Activated B cell treated with CpG ODN at 0.5 μM for 24 hours (primary cell): ENCODE measurements around the gene ANTXR2. TPM values are rescaled to one million over a fixed set of nuclear protein-coding genes. Genes with fewer than 3 reads are reported as not detected.
"Not testable (repeated sequence)": the region's sequence is repeated elsewhere in the genome, so short reads cannot be mapped to it uniquely, and the experiment has no call there.

Source experiments
- ATAC-seq: fragments of 200-7000 bp; cut with Tn5 transposase; one replicate; pipeline ENCODE4 v1.10.0; 2021; ENCODE audit warnings: low read depth, mild to moderate bottlenecking, moderate library complexity
- CTCF ChIA-PET: fragments of 350-600 bp; sonication (Branson Sonifier 250); formaldehyde crosslinking; loops from one replicate; lab custom pipeline; 2021; ENCODE audit warnings: antibody characterized with exemption; lab: Charles Lee
- POLR2A ChIA-PET: fragments of 350-600 bp; sonication (Branson Sonifier 250); formaldehyde crosslinking; loops from one replicate; lab custom pipeline; 2021; ENCODE audit warnings: antibody characterized with exemption; lab: Charles Lee
- DNase-seq: peaks from one replicate; pipeline ENCODE4 v3.0.0; 2022
- H3K27ac Mint-ChIP-seq: one replicate; pipeline ENCODE4 v1.8.0; 2020; ENCODE audit warnings: mixed read lengths
- H3K27me3 Mint-ChIP-seq: one replicate; pipeline ENCODE4 v1.8.0; 2021; ENCODE audit warnings: mixed read lengths
- H3K36me3 Mint-ChIP-seq: one replicate; pipeline ENCODE4 v1.8.0; 2021; ENCODE audit warnings: low read depth, mixed read lengths
- H3K4me1 Mint-ChIP-seq: one replicate; pipeline ENCODE4 v1.8.0; 2021; ENCODE audit warnings: mixed read lengths
- H3K4me3 Mint-ChIP-seq: one replicate; pipeline ENCODE4 v1.8.0; 2020; ENCODE audit warnings: mild to moderate bottlenecking, mixed read lengths
- H3K9me3 Mint-ChIP-seq: one replicate; pipeline ENCODE4 v1.8.0; 2020; ENCODE audit warnings: mixed read lengths
- CTCF ChIP-seq: fragments of 200-600 bp; IDR thresholded peaks from one replicate; pipeline ENCODE4 v1.8.0; 2022; ENCODE audit warnings: antibody characterized with exemption, mild to moderate bottlenecking
- intact Hi-C: fragments of 100-400 bp; cut with micrococcal nuclease; formaldehyde crosslinking; loops from one replicate; pipeline ENCODE4 v1.15.1; 2024
- total RNA-seq: library from RNA; stranded (reverse); gene quantifications from 2 replicates; pipeline ENCODE4 v1.2.3, GENCODE V29; 2022

Gene ANTXR2
- total RNA-seq, 1 donor from 2014 or later: 19.6 TPM

GRCh38 chr4:79900182-79900581, 172.8 kb downstream of the ANTXR2 start:
- Mint-ChIP-seq H3K27ac (no peak overlapping the region), H3K36me3 (peaks cover 5% of the 10 kb centered on the region), H3K27me3 (peaks cover 5% of the 10 kb centered on the region), H3K9me3 (peaks cover 4% of the 10 kb centered on the region), H3K4me1 (no peaks in the 10 kb centered on the region), H3K4me3 (no peak overlapping the region)
- intact Hi-C loops: no loop called here
- TF ChIP-seq CTCF: no peak
- POLR2A ChIA-PET: interaction anchor here (0.6 kb wide), 1 partner anchor 1382 kb away, joined by 3 read pairs; no protein-coding TSS in a partner anchor
- ATAC-seq: no peak
- CTCF ChIA-PET: no interaction called here
- no peak for DNase-seq

GRCh38 chr4:79899481-79899880, 173.5 kb downstream of the ANTXR2 start:
- DNase-seq (no peak), ATAC-seq (no peak)
- Mint-ChIP-seq H3K27ac (no peak overlapping the region), H3K36me3 (no peaks in the 10 kb centered on the region), H3K9me3 (peaks cover 4% of the 10 kb centered on the region), H3K4me3 (no peak overlapping the region), H3K27me3 (peaks cover 5% of the 10 kb centered on the region), H3K4me1 (no peaks in the 10 kb centered on the region)
- TF ChIP-seq CTCF: no peak
- ChIA-PET CTCF (no interaction called here), POLR2A (interaction anchor here (0.6 kb wide), 1 partner anchor 1381 kb away, joined by 3 read pairs; no protein-coding TSS in a partner anchor)
- intact Hi-C loops: no loop called here

- no peak for TF ChIP-seq CTCF
- peaks cover 4% of the 10 kb centered on the region for H3K9me3 Mint-ChIP-seq
- CTCF ChIA-PET: no interaction called here
- no peak for DNase-seq
- H3K27me3 Mint-ChIP-seq: peaks cover 5% of the 10 kb centered on the region
- H3K4me3 Mint-ChIP-seq: no peak overlapping the region
- no peaks in the 10 kb centered on the region for H3K36me3 Mint-ChIP-seq
- no peak overlapping the region for H3K27ac Mint-ChIP-seq
- no peaks in the 10 kb centered on the region for H3K4me1 Mint-ChIP-seq
- intact Hi-C loops: no loop called here
- ATAC-seq: no peak
- POLR2A ChIA-PET: no interaction called here
These were observed 175.0 kb downstream of the ANTXR2 start for GRCh38 chr4:79898055-79898454.

GRCh38 chr4:79897174-79897573, 175.9 kb downstream of the ANTXR2 start:
- CTCF ChIA-PET: no interaction called here
- intact Hi-C loops: no loop called here
- Mint-ChIP-seq H3K36me3 (no peaks in the 10 kb centered on the region), H3K27ac (no peak overlapping the region), H3K4me1 (no peaks in the 10 kb centered on the region), H3K27me3 (peaks cover 5% of the 10 kb centered on the region), H3K4me3 (no peak overlapping the region), H3K9me3 (peaks cover 4% of the 10 kb centered on the region)
- no peak for TF ChIP-seq CTCF
- ATAC-seq (no peak), DNase-seq (no peak)
- POLR2A ChIA-PET: no interaction called here

- Mint-ChIP-seq H3K4me3 (no peak overlapping the region), H3K4me1 (no peaks in the 10 kb centered on the region), H3K36me3 (no peaks in the 10 kb centered on the region), H3K27me3 (peaks cover 5% of the 10 kb centered on the region), H3K9me3 (peaks cover 3% of the 10 kb centered on the region), H3K27ac (no peak overlapping the region)
- no peak for DNase-seq
- intact Hi-C loops: no loop called here
- POLR2A ChIA-PET: no interaction called here
- no peak for TF ChIP-seq CTCF
- ATAC-seq: no peak
- CTCF ChIA-PET: no interaction called here
These were observed 179.6 kb downstream of the ANTXR2 start for GRCh38 chr4:79893456-79893855.

GRCh38 chr4:79889026-79889425, 184.0 kb downstream of the ANTXR2 start:
- H3K36me3 Mint-ChIP-seq, ATAC-seq, H3K9me3 Mint-ChIP-seq, H3K4me3 Mint-ChIP-seq, H3K27me3 Mint-ChIP-seq, H3K27ac Mint-ChIP-seq, CTCF ChIA-PET, DNase-seq, H3K4me1 Mint-ChIP-seq, POLR2A ChIA-PET, intact Hi-C loops: not testable (repeated sequence)
